ENCODE data around the gene INPP5F.

DNA sequence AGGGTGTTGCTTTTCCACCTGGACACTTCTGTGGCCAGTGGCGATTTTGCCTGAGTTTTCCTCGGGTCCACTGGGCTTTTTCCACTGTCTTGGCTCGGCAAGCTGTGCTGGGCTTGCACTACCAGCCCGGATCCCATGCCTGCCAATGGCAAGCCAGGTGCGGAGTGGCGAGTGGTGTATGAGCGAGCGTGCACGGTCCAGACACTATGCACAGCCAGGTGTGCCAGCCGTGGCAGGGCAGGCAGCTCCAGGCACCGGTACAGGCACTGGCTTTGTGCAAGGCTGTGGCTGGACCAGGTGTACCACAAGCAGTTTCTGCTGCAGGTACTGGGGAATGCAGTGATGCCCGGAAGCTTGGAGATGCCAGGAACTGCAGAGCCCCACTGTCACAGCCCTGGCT, 22.1 kb downstream of the INPP5F start:
- TF ChIP-seq POLR2A (IDR thresholded peaks at IDR 0.05) (no peak), EP300 (IDR thresholded peaks at IDR 0.05) (no peak)
- TF ChIP-seq, protein P1, sequence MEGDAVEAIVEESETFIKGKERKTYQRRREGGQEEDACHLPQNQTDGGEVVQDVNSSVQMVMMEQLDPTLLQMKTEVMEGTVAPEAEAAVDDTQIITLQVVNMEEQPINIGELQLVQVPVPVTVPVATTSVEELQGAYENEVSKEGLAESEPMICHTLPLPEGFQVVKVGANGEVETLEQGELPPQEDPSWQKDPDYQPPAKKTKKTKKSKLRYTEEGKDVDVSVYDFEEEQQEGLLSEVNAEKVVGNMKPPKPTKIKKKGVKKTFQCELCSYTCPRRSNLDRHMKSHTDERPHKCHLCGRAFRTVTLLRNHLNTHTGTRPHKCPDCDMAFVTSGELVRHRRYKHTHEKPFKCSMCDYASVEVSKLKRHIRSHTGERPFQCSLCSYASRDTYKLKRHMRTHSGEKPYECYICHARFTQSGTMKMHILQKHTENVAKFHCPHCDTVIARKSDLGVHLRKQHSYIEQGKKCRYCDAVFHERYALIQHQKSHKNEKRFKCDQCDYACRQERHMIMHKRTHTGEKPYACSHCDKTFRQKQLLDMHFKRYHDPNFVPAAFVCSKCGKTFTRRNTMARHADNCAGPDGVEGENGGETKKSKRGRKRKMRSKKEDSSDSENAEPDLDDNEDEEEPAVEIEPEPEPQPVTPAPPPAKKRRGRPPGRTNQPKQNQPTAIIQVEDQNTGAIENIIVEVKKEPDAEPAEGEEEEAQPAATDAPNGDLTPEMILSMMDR (IDR thresholded peaks at IDR 0.05), result no peak

Measured in gastroesophageal sphincter (tissue), 3 donors.